HEK293 (cell line): ENCODE results near the gene SEMA7A.

Experiments
- CTCF ChIA-PET: fragments of 350-600 bp; formaldehyde crosslinking; extraction: SDS; loops from one replicate; lab custom pipeline; 2021; ENCODE audit warnings: antibody characterized with exemption; lab: Yijun Ruan, JAX
- POLR2A ChIA-PET: fragments of 300-600 bp; formaldehyde crosslinking; extraction: SDS; loops from one replicate; lab custom pipeline; 2020; ENCODE audit warnings: antibody characterized with exemption, inconsistent platforms; lab: Yijun Ruan, JAX
- H3K27ac ChIP-seq: fragments of 200-500 bp; sonication (Bioruptor generic); 2 replicates; pipeline ENCODE4 v1.5.1; 2014; ENCODE audit warnings: low read depth, low read length, control low read depth, inconsistent platforms; ENCODE audit errors: extremely low read depth
- H3K36me3 ChIP-seq, 2 experiments: fragments of 200-500 bp in 1 of 2; sonication (Bioruptor generic) in 1 of 2; 1 replicate in 1 of 2; 2 replicates in 1 of 2; pipeline ENCODE4 v1.5.1; 2014 to 2017; ENCODE audit warnings: inconsistent platforms in 2 of 2, low read length in 2 of 2; ENCODE audit not compliant: control insufficient read depth in 2 of 2, insufficient read depth in 1 of 2
- H3K4me1 ChIP-seq: fragments of 200-500 bp; sonication (Bioruptor generic); 2 replicates; pipeline ENCODE4 v1.5.1; 2014; ENCODE audit warnings: mild to moderate bottlenecking, low read length, inconsistent platforms; ENCODE audit not compliant: control insufficient read depth, insufficient read depth
- H3K4me3 ChIP-seq: 2 replicates; pipeline ENCODE4 v1.5.1; 2011; ENCODE audit warnings: low read depth, mild to moderate bottlenecking, control low read depth, low read length, moderate library complexity
- H3K9me3 ChIP-seq: fragments of 200-500 bp; sonication (Bioruptor generic); 2 replicates; pipeline ENCODE4 v1.5.1; 2014; ENCODE audit warnings: low read depth, low read length, inconsistent platforms; ENCODE audit not compliant: control insufficient read depth, insufficient read depth
- HOXC10 ChIP-seq: sonication (generic); formaldehyde crosslinking; IDR thresholded peaks from 2 replicates; pipeline ENCODE4 v1.8.1; 2023; ENCODE audit warnings: mild to moderate bottlenecking, missing genetic modification reagents
- IKZF3 ChIP-seq: fragments of 450-650 bp; IDR thresholded peaks from 2 replicates; pipeline ENCODE4 v1.5.0; 2018; ENCODE audit warnings: missing biosample characterization, mild to moderate bottlenecking, missing genetic modification characterization, moderate library complexity
- KLF16 ChIP-seq: fragments of 450-650 bp; formaldehyde crosslinking; IDR thresholded peaks from 2 replicates; pipeline ENCODE4 v1.5.1; 2017; ENCODE audit warnings: missing biosample characterization, missing genetic modification characterization
- KLF7 ChIP-seq: fragments of 450-650 bp; formaldehyde crosslinking; IDR thresholded peaks from 2 replicates; pipeline ENCODE4 v1.5.1; 2016; ENCODE audit warnings: missing biosample characterization, missing genetic modification characterization, borderline replicate concordance
- PRDM4 ChIP-seq: fragments of 450-650 bp; formaldehyde crosslinking; IDR thresholded peaks from 2 replicates; pipeline ENCODE4 v1.5.1; 2017; ENCODE audit warnings: missing biosample characterization, missing genetic modification characterization
- TRIM28 ChIP-seq: IDR thresholded peaks from 2 replicates; pipeline ENCODE4 v1.6.1; 2011; ENCODE audit warnings: low read length, control low read depth, borderline replicate concordance
- ZBTB6 ChIP-seq: fragments of 450-650 bp; formaldehyde crosslinking; IDR thresholded peaks from 2 replicates; pipeline ENCODE4 v1.5.1; 2017; ENCODE audit warnings: missing biosample characterization, missing genetic modification characterization
- ZNF112 ChIP-seq: fragments of 450-650 bp; formaldehyde crosslinking; IDR thresholded peaks from 2 replicates; pipeline ENCODE4 v1.5.0; 2017; ENCODE audit warnings: missing biosample characterization, missing genetic modification characterization
- ZNF121 ChIP-seq: fragments of 450-650 bp; formaldehyde crosslinking; IDR thresholded peaks from 2 replicates; pipeline ENCODE4 v1.5.1; 2016; ENCODE audit warnings: missing biosample characterization, missing genetic modification characterization
- ZNF174 ChIP-seq: fragments of 450-650 bp; formaldehyde crosslinking; IDR thresholded peaks from 2 replicates; pipeline ENCODE4 v1.5.0; 2017; ENCODE audit warnings: missing biosample characterization, mild to moderate bottlenecking, missing genetic modification characterization
- ZNF19 ChIP-seq: fragments of 450-650 bp; formaldehyde crosslinking; IDR thresholded peaks from 2 replicates; pipeline ENCODE4; 2016; ENCODE audit warnings: missing biosample characterization, missing genetic modification characterization, low read depth
- ZNF26 ChIP-seq: fragments of 450-650 bp; formaldehyde crosslinking; IDR thresholded peaks from 2 replicates; pipeline ENCODE4 v1.5.1; 2016; ENCODE audit warnings: missing biosample characterization, missing genetic modification characterization
- ZNF362 ChIP-seq: fragments of 450-650 bp; formaldehyde crosslinking; IDR thresholded peaks from 2 replicates; pipeline ENCODE4 v1.5.1; 2016; ENCODE audit warnings: missing biosample characterization, missing genetic modification characterization
- ZNF394 ChIP-seq: fragments of 450-650 bp; formaldehyde crosslinking; IDR thresholded peaks from 2 replicates; pipeline ENCODE4 v1.5.1; 2016; ENCODE audit warnings: missing biosample characterization, missing genetic modification characterization, mild to moderate bottlenecking, moderate library complexity, borderline replicate concordance
- ZNF501 ChIP-seq: fragments of 450-650 bp; formaldehyde crosslinking; IDR thresholded peaks from 2 replicates; pipeline ENCODE4 v1.5.1; 2016; ENCODE audit warnings: missing biosample characterization, missing genetic modification characterization
- ZNF529 ChIP-seq: fragments of 450-650 bp; formaldehyde crosslinking; IDR thresholded peaks from 2 replicates; pipeline ENCODE4 v1.5.1; 2017; ENCODE audit warnings: missing genetic modification characterization, missing biosample characterization; ENCODE audit not compliant: insufficient replicate concordance
- ZNF530 ChIP-seq: fragments of 450-650 bp; formaldehyde crosslinking; IDR thresholded peaks from 2 replicates; pipeline ENCODE4 v1.5.1; 2016; ENCODE audit warnings: low read depth, missing biosample characterization, missing genetic modification characterization
- ZNF571 ChIP-seq: fragments of 450-650 bp; formaldehyde crosslinking; IDR thresholded peaks from 2 replicates; pipeline ENCODE4 v1.5.0; 2017; ENCODE audit warnings: missing biosample characterization, missing genetic modification characterization
- ZNF658 ChIP-seq: fragments of 450-650 bp; formaldehyde crosslinking; IDR thresholded peaks from 2 replicates; pipeline ENCODE4; 2016; ENCODE audit warnings: missing biosample characterization, missing genetic modification characterization
- TF ChIP-seq, protein P1 (sequence below): fragments of 450-650 bp; formaldehyde crosslinking; IDR thresholded peaks from 2 replicates; pipeline ENCODE4 v1.5.1; 2016; ENCODE audit warnings: missing biosample characterization, missing genetic modification characterization

SEMA7A gene

GRCh38 chr15:74415966-74416916 lies 17.5 kb downstream of the SEMA7A start (continued):
- no peak for TF ChIP-seq ZNF529 (tag by site-specific recombination)
- TF ChIP-seq ZNF571 (tag by site-specific recombination) = no peak
- no peak for TF ChIP-seq KLF7 (tag by site-specific recombination)
- no peak for TF ChIP-seq ZNF19 (tag by site-specific recombination)
- no peak for TF ChIP-seq ZNF26 (tag by site-specific recombination)
- TF ChIP-seq ZNF112 (tag by site-specific recombination) = 0 out of 2 replicates have a peak, but pooled peaks have one; percentile 28
- TF ChIP-seq ZNF658 (tag by site-specific recombination) = no peak
- no peak for TF ChIP-seq ZNF174 (tag by site-specific recombination)
- no peak for TF ChIP-seq IKZF3
- TF ChIP-seq, all 188 proteins: peak for 10

- CTCF ChIA-PET = interaction anchor here (0.5 to 1.3 kb wide), 3 partner anchors 24 to 885 kb away, joined by 3 to 5 read pairs (median 4); no protein-coding TSS in a partner anchor
- Histone ChIP-seq H3K36me3 (no peaks in the 10 kb centered on the region), H3K27ac (no peak overlapping the region)
These were observed 19.0 kb downstream of the SEMA7A start for GRCh38 chr15:74414603-74415338.

More at GRCh38 chr15:74414603-74415338, 19.0 kb downstream of the SEMA7A start:
- TF ChIP-seq ZNF394 (tag by site-specific recombination) (no peak), PRDM4 (tag by site-specific recombination) (no peak), ZBTB6 (no peak), ZNF362 (no peak), ZNF658 (tag by site-specific recombination) (no peak), KLF16 (tag by site-specific recombination) (no peak), ZNF501 (tag by site-specific recombination) (no peak), TRIM28 (no peak), ZNF530 (tag by site-specific recombination) (no peak), ZNF121 (tag by site-specific recombination) (no peak), HOXC10 (CRISPR knock-in tag) (no peak)
- TF ChIP-seq, protein P1, sequence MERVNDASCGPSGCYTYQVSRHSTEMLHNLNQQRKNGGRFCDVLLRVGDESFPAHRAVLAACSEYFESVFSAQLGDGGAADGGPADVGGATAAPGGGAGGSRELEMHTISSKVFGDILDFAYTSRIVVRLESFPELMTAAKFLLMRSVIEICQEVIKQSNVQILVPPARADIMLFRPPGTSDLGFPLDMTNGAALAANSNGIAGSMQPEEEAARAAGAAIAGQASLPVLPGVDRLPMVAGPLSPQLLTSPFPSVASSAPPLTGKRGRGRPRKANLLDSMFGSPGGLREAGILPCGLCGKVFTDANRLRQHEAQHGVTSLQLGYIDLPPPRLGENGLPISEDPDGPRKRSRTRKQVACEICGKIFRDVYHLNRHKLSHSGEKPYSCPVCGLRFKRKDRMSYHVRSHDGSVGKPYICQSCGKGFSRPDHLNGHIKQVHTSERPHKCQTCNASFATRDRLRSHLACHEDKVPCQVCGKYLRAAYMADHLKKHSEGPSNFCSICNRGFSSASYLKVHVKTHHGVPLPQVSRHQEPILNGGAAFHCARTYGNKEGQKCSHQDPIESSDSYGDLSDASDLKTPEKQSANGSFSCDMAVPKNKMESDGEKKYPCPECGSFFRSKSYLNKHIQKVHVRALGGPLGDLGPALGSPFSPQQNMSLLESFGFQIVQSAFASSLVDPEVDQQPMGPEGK (tag by site-specific recombination) = no peak
- H3K4me3 ChIP-seq = no peak overlapping the region
- no peaks in the 10 kb centered on the region for H3K9me3 ChIP-seq
- POLR2A ChIA-PET = no interaction called here
- H3K4me1 ChIP-seq = no peaks in the 10 kb centered on the region
